Thymus (tissue), 11 donors: Measurements from ENCODE around the gene ASB13. TPM values are rescaled to one million over a fixed set of nuclear protein-coding genes. Genes with fewer than 3 reads are reported as not detected.

Source experiments
- DNase-seq, 9 donors: peaks; one replicate each; pipeline ENCODE4 v3.0.0-alpha.2; 2013; ENCODE audit warnings: low spot score in 9 of 9, low read depth in 6 of 9, missing footprints in 1 of 9
- H3K27ac ChIP-seq, 2 donors: one replicate each; pipeline ENCODE4 v1.5.1; 2013; ENCODE audit warnings: control low read depth in 1 of 2, low read depth in 1 of 2, low read length in 1 of 2, mild to moderate bottlenecking in 1 of 2, moderate library complexity in 1 of 2
- H3K27me3 ChIP-seq, 2 donors: one replicate each; pipeline ENCODE4 v1.5.1; 2013; ENCODE audit warnings: low read length in 1 of 2; ENCODE audit not compliant: control insufficient read depth in 2 of 2, insufficient read depth in 1 of 2
- H3K36me3 ChIP-seq, 2 donors: one replicate each; pipeline ENCODE4 v1.5.1; 2013; ENCODE audit warnings: low read length in 1 of 2, mild to moderate bottlenecking in 1 of 2, moderate library complexity in 1 of 2; ENCODE audit not compliant: control insufficient read depth in 2 of 2, insufficient read depth in 2 of 2
- H3K4me1 ChIP-seq, 2 donors: one replicate each; pipeline ENCODE4 v1.5.1; 2013; ENCODE audit warnings: low read length in 2 of 2; ENCODE audit not compliant: control insufficient read depth in 2 of 2, insufficient read depth in 2 of 2
- H3K4me3 ChIP-seq, 2 donors: one replicate each; pipeline ENCODE4 v1.5.1; 2013; ENCODE audit warnings: low read length in 2 of 2, control low read depth in 1 of 2, mild to moderate bottlenecking in 1 of 2
- H3K9me3 ChIP-seq, 2 donors: one replicate each; pipeline ENCODE4 v1.5.1; 2013; ENCODE audit warnings: low read length in 1 of 2, mild to moderate bottlenecking in 1 of 2; ENCODE audit not compliant: control insufficient read depth in 2 of 2, insufficient read depth in 1 of 2
- WGBS: extraction: QIAGEN DNeasy Blood & Tissue Kit; methylation state at CpG from one replicate; pipeline ENCODE4 v1.1.7; 2013; 5-methylcytosine and 5-hydroxymethylcytosine counted together
- polyA plus RNA-seq: library from polyadenylated mRNA; stranded (reverse); fragments of 200-250 nt; gene quantifications from one replicate; pipeline ENCODE4 v1.2.3, GENCODE V29; 2013
- total RNA-seq: library from RNA; stranded (reverse); fragments of 120-200 nt; gene quantifications from one replicate; pipeline ENCODE4 v1.2.4, GENCODE V29; 2013
- donor health status: healthy.

ASB13 gene
- total and polyA plus RNA-seq, 2 donors, result 3.3 to 13.7 TPM

DNA sequence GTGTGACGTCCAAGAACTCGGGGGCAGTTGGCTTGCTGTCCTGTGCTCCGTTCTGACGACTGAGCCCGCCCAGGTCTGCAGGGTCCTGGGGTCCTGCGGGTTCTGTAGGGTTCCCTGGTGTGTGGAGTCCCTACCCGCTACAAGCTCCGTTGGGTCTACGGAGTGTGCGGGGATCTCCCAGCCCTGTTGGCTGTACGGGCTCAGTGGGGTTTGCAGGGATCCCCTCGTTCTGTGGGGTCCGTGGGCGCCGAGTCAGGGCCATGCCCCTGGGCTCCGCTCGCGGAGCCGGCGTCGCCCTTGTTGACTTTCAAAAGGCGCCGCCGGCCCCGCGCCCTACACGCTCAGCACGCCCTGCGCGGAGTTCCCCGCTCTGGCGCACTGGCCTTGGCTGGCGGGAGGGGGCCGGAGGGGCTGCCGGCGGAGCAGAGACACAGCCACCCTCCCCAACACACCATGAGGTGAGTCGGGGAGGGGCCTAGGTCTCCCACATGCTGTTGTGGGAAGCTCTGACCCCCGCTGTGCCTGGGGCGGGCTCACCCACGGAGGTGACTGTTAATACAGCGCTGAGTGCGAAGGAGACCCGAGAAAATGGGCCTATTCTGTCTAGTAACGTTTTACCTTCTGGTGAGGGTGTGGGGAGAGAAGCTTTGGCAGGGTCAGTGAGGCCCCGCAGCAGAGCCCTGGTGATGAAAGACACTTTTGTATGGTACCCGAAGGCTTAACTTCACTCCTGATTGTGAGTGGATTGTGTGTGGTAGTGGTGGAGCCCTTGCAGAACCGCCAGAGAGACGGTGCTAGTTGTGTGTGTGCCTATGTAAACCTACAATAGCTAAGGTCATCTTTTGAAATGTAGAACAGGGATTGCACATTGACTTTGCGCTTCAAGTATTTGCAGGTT lies 26.3 kb upstream of the ASB13 start:
- WGBS, result 11% methylated on average over 49 of the region's 49 CpGs
- Histone ChIP-seq H3K27ac (peak overlapping the region; percentile 44 to 56), H3K9me3 (peaks cover 0 to 3% of the 10 kb centered on the region in 2 donors), H3K4me1 (peaks cover 6 to 19% of the 10 kb centered on the region in 2 donors), H3K4me3 (peak overlapping the region; percentile 46 to 50), H3K27me3 (no peaks in the 10 kb centered on the region), H3K36me3 (no peaks in the 10 kb centered on the region)
- DNase-seq, result peak in 6 of 9 donors; percentile 32 to 76 (median 53)

DNA sequence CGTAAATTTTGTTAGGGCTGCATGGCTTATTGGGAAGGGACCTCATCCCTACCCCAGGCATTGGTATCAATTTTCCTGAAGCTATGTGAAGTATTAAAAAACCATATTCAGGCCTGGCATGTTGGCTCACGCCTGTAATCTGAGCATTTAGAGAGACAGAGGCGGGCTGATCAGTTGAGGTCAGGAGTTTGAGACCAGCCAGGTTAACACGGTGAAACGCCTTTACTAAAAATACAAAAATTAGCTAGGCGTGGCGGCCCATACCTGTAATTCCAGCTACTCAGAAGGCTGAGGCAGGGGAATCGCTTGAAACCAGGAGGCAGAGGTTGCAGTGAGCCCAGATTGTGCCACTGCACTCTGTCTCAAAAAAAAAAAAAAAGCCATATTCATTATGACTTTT lies 25.4 kb upstream of the ASB13 start:
- no peak for DNase-seq
- peaks cover 0 to 3% of the 10 kb centered on the region in 2 donors for H3K9me3 ChIP-seq
- no peaks in the 10 kb centered on the region for H3K27me3 ChIP-seq
- H3K36me3 ChIP-seq, result no peaks in the 10 kb centered on the region
- H3K4me3 ChIP-seq, result no peak overlapping the region
- 94% methylated on average over 8 of the region's 8 CpGs for WGBS
- H3K27ac ChIP-seq, result no peak overlapping the region
- peaks cover 6 to 19% of the 10 kb centered on the region in 2 donors for H3K4me1 ChIP-seq

DNA sequence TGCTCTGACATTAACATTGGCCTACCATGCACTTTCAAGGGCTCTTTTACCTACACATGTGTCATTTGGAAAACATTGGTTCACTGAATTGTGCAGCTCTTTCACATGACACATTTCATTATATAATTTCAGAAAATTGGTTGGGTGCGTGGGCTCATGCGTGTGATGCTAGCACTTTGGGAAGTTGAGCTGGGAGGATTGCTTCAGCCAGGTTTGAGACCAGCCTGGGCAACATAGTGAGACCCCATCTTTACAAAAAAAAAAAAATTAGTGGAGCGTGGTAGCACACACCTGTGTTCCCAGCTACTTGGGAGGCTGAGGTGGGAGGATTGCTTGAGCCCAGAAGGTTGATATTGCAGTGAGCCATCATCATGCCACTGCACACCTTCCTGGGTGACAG lies 22.2 kb upstream of the ASB13 start:
- Histone ChIP-seq H3K27ac (no peak overlapping the region), H3K4me1 (peaks cover 9 to 20% of the 10 kb centered on the region in 2 donors), H3K36me3 (no peaks in the 10 kb centered on the region), H3K9me3 (peaks cover 0 to 3% of the 10 kb centered on the region in 2 donors), H3K27me3 (no peaks in the 10 kb centered on the region), H3K4me3 (no peak overlapping the region)
- 99% methylated on average over 3 of the region's 3 CpGs for WGBS
- no peak for DNase-seq

DNA sequence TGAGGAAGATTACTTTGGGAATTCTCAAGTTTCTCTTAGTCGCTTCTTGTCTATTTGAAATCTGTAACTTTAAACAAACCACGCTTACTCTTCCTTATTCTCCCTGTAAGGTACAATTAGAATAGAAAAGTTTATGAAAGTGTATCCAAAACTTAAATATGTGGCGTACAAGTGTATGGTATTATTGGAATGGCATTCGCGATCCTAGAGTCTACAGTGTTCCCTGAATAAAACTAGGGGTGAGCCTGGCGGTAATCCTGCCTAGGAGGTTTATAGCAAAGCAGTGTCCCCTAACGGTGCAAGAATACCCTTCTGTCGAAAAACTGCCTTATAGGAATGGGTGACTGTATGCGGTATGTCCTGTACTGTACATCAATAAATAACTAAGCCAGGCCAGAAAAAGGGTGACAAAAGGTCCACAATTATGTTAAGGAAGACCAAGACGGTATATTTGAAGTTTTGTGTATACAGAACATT lies 19.4 kb upstream of the ASB13 start:
- 9% methylated on average over 10 of the region's 10 CpGs for WGBS
- Histone ChIP-seq H3K4me3 (peak overlapping the region; percentile 68 to 95), H3K36me3 (no peaks in the 10 kb centered on the region), H3K4me1 (peaks cover 4% of the 10 kb centered on the region in 2 donors), H3K27me3 (no peaks in the 10 kb centered on the region), H3K9me3 (no peaks in the 10 kb centered on the region), H3K27ac (peak overlapping the region; percentile 84 to 96)
- DNase-seq, result no peak

DNA sequence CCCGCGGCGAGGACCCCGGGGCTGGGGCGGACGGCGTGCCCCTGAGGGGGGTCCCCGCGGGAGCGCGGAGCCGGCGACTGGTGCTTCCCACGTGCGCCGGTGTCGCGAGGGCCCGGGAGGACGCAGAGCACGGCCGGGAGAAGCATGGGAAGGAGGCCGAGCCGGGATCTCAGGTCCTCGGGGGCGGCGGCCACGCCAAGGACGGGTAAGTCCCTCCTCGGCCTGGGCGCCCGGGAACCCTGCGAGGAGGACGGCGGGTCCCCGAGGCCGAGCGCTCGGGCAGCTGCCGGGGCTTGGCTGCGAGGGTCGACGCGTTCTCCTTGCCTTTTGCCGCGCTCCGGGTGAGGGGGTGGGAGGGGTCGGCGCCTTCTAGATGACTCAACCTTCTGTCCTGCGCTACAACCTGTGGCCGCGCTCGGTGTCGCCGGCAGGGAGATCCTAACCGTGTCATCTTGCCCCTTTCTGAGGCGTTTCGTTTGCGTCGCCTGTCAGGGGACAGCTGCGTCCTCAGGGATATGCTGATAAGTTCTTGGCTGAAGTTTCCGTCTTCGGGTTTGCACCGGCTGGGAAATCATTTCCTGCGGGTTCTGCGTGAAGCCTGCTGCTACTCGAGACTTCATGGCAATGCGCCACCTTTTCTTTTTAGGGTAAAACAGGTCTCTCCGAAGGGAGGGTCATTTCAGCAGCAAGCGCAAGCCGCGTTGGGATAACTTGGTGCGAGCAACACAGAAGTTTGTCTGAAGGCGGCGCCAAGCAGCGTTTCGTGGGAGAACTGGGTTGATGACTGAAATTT lies 18.8 kb upstream of the ASB13 start:
- H3K27ac ChIP-seq, result peak overlapping the region; percentile 84 to 96
- WGBS, result under 1% methylated on average over 77 of the region's 77 CpGs

DNA sequence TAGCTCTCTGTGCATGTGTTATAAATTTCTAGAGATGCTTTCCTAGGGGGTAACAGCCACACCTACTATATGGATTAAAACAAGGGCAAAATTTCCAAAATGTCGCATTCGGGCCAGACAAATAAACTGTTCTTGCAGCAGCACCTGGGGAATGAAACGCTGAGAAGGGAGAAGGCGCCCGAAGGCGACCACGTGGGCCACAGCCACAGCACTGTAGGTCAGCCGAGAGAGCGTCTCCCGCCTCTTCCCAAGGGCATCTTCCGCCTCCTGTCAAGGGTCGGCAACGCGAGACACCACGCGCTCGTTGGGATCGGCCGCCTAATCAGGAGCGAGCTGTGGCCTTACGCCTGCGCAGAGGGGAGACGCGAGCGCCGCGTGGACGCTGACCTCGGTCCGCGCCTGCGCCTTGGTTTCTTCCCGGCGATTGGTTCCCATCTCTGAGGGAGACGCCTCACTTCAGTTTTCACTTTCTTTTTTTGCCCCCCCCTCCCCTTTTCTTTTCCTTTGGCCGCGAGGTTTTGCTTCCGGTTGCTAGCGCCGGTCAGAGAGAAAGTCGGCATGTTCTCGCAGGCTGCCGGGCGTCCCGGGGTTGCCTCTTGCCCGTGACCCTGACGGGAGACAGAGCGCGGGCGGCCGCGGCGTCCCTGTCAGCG lies 18.0 kb upstream of the ASB13 start, which contains the start of gene TASOR2:
TSS of gene TASOR2 (plus strand) at position 521 of the 653 bp plus-strand sequence. CDS start 35,805 bp downstream, outside the sequence.
- WGBS, result 1% methylated on average over 54 of the region's 54 CpGs
- DNase-seq, result peak; percentile 86 to 96 (median 89)
- H3K4me3 ChIP-seq, result peak within 1 kb of the TSS; percentile 68 to 95

More for the DNA sequence above, 18.8 kb upstream of the ASB13 start:
- H3K9me3 ChIP-seq, result no peaks in the 10 kb centered on the region
- H3K4me3 ChIP-seq, result peak overlapping the region; percentile 68 to 95
- peaks cover 4% of the 10 kb centered on the region in 2 donors for H3K4me1 ChIP-seq
- no peaks in the 10 kb centered on the region for H3K36me3 ChIP-seq
- DNase-seq, result peak in 7 of 9 donors; percentile 48 to 83 (median 58)
- H3K27me3 ChIP-seq, result no peaks in the 10 kb centered on the region

DNA sequence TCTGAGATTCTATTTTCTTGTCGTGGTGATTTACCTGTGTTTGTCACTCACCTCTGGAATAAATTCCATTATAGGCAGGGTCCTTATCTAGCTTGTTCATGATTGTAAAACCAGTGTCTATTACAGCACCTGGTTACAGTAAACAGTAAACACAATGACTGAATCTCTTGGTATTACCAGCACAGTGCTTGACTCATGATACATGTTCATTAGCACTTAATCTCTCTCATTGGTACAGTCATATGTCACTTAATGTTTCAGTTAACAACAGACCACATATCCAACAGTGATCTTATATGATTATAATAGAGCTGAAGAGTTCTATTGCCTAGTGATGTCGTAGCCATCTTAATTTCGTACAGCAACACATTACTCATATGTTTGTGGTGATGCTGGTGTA lies 16.7 kb upstream of the ASB13 start:
- WGBS, result 92% methylated on average over 3 of the region's 3 CpGs
- DNase-seq, result no peak
- Histone ChIP-seq H3K36me3 (no peaks in the 10 kb centered on the region), H3K4me3 (no peak overlapping the region), H3K27me3 (no peaks in the 10 kb centered on the region), H3K9me3 (no peaks in the 10 kb centered on the region), H3K27ac (no peak overlapping the region), H3K4me1 (peaks cover 4 to 7% of the 10 kb centered on the region in 2 donors)

More for the DNA sequence above, 18.0 kb upstream of the ASB13 start, which contains the start of gene TASOR2:
- H3K36me3 ChIP-seq, result no peaks in the 10 kb centered on the region
- no peaks in the 10 kb centered on the region for H3K9me3 ChIP-seq
- no peaks in the 10 kb centered on the region for H3K27me3 ChIP-seq
- peak within 1 kb of the TSS; percentile 84 to 96 for H3K27ac ChIP-seq
- peaks cover 4% of the 10 kb centered on the region in 2 donors for H3K4me1 ChIP-seq

DNA sequence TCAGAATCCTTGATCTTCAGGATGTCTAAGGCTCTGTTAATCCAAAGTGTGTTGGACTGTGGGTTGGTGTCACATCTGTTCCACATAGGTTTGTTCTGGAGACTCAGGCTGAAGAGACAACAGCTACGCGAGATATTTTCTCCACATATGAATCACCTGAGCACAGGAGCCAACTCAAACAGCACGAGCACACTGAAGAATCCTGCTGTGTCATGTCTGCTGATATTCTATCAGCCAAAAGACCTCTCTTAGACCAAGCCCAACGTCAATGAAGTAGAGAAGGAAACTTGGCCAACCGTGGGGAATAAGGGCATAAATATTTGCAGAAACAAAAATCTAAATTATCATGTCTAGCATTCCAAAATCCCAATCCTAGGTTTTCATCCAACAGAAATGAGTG lies 15.5 kb upstream of the ASB13 start:
- Histone ChIP-seq H3K27me3 (no peaks in the 10 kb centered on the region), H3K4me3 (no peak overlapping the region), H3K27ac (no peak overlapping the region), H3K36me3 (no peaks in the 10 kb centered on the region), H3K4me1 (peaks cover 4 to 16% of the 10 kb centered on the region in 2 donors), H3K9me3 (no peaks in the 10 kb centered on the region)
- 90% methylated on average over 5 of the region's 5 CpGs for WGBS
- DNase-seq, result no peak
